SK-MEL-5 (cell line): Measurements from ENCODE around the gene STOM. TPM values are rescaled to one million over a fixed set of nuclear protein-coding genes. Genes with fewer than 3 reads are reported as not detected.
"Not testable (repeated sequence)": the region's sequence is repeated elsewhere in the genome, so short reads cannot be mapped to it uniquely, and the experiment has no call there.

ENCODE experiments used
- DNase-seq: peaks from one replicate; pipeline ENCODE4 v3.0.0-alpha.2; 2016; ENCODE audit warnings: low read depth, low spot score
- in situ Hi-C: cut with HindIII; loops from 2 replicates; pipeline ENCODE4 v1.10.0; 2016; ENCODE audit warnings: low sequenced_read_pairs, high pct_unique_total_duplicates, low pct_unique_long_range_greater_than_20kb
- polyA plus RNA-seq, 2 experiments: library from polyadenylated mRNA; depleted of rRNA; stranded (reverse); fragments of >200 nt; gene quantifications; 2 replicates each; pipeline ENCODE4 v1.2.3, GENCODE V29; 2015
- total RNA-seq: library from RNA; depleted of rRNA; stranded (reverse); fragments of >200 nt; shearing (Covaris generic); gene quantifications from 2 replicates; pipeline ENCODE4 v1.2.3, GENCODE V29; 2014; rRNA removed

Gene STOM
- 516 and 517 TPM in 2 replicates for total RNA-seq
- 496 and 617 TPM in 2 replicates for polyA plus RNA-seq (2015; cell fraction: cytosol; rRNA removed)
- 83.0 and 83.9 TPM in 2 replicates for polyA plus RNA-seq (2015; cell fraction: nucleus; rRNA removed)

GRCh38 chr9:121369595-121370265 is at the start of gene STOM:
Gene STOM (minus strand): TSS chr9:121370250. CDS start chr9:121370187, 63 bp downstream.
- DNase-seq: peak; percentile 70
- in situ Hi-C loops: no loop called here

GRCh38 chr9:121411993-121412392 is 41.9 kb upstream of the STOM start:
- no peak for DNase-seq
- in situ Hi-C loops: no loop called here

- DNase-seq: no peak
- in situ Hi-C loops: no loop called here
These were observed 35.8 kb upstream of the STOM start for GRCh38 chr9:121405899-121406298.

DNA sequence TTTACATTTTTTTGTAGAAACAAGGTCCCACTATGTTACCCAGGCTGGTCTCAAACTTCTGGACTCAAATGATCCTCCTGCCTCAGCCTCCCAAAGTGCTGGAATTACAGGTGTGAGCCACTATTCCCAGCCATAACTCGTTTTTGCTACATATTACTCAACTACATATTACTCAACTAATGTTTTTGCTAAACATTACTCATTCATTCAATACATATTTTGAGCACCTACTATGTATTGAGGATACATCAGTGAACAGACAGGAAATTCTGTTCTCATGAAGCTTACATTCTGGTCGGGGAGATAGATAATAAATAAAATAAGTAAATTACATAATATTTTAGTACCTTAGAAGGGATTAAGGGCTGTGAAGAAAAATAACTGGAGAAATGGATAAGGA is 34.9 kb upstream of the STOM start:
- in situ Hi-C loops: no loop called here
- DNase-seq: no peak

DNA sequence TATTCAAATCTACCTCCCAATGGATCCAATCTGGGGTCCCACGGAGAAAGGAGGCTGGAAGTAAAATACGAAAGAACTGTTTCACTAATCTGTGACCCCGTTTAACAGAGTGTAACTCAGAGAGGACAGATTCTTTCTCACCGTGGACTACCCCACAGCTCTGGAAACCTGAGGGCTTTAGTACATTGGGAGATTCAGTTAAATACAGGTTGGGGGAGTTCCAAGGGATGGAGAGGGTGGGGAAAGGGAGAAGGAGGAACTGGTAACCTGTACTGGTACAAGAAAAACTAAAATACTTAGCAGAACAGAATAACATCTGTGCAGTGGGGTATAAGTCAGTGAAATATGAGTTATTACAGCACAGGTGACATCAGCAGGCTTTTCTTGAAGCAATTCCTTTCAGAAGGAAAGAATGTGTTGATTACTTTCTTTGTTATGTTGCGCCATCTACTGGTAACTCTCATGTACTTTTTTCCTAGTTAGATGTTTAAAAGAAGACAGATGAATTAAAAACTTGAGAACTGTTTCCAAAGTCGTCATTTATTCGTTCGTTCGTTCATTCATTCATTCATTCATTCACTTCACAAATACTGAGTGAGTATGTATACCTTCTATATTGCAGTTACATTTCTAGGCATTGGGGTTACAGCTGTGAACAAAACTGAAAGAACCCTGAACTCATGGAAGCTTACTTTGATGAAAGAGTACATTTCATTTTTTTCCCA is 30.0 kb upstream of the STOM start:
- in situ Hi-C loops: no loop called here
- DNase-seq: peak; percentile 83

- DNase-seq: no peak
- in situ Hi-C loops: no loop called here
These were observed 29.3 kb upstream of the STOM start for GRCh38 chr9:121399126-121399882.

GRCh38 chr9:121398374-121398773 is 28.3 kb upstream of the STOM start:
- DNase-seq: no peak
- in situ Hi-C loops: no loop called here

DNA sequence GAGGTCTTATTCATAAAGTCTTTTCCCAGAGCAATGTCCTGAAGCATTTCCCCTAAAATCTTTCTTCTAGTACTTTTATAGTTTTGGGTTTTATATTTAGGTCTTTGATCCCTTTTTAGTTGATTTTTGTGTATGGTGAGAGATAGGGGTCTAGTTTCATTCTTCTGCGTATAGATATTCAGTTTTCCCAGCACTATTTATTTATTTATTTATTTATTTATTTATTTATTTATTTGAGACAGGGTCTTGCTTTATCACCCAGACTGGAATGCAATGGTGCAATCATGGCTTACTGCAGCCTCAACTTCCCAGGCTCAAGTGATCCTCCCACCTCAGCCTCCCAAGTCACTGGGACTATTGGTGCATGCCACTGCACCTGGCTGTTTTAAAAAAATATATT is 27.2 kb upstream of the STOM start:
- DNase-seq, in situ Hi-C loops: not testable (repeated sequence)

DNA sequence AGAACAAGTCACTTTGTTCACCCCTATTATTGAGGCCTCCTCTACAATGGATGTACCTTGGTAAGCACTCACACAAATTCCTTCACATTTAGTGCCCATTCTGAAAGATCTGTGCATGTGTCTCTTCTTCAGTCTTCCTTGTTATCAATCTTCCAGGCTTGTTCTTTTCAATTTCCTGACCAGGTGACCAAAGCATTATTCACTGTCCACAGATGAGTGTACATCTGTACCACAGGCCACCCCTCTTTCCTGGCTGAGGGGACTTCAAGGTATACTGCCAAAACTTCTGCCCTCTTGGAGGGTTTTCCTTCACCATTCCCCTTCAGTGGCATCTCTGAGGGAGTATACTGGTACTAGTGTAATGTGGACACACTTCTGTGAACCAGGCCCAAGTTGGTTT is 25.5 kb upstream of the STOM start:
- DNase-seq: no peak

DNA sequence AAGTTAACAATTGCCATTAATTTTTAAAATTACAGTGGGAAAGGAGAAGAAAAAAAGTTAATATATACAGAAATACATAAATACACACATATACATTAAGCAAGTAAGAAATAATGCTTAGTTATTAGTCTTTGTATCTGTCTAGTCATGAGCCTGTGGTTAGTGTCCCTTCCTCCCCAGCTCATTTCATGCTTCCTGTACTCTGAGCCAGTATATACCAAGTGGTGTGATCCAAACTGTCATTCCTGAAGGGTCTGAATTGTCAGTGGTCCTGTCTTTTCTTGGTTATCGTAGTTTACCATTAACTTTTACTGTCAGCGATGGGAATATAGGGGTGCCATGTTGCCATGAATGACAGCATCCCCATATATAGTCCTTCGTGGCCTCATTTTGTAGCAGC is 24.2 kb upstream of the STOM start:
- DNase-seq: no peak
- in situ Hi-C loops: no loop called here

More for the DNA sequence above, 25.5 kb upstream of the STOM start:
- in situ Hi-C loops: no loop called here

DNA sequence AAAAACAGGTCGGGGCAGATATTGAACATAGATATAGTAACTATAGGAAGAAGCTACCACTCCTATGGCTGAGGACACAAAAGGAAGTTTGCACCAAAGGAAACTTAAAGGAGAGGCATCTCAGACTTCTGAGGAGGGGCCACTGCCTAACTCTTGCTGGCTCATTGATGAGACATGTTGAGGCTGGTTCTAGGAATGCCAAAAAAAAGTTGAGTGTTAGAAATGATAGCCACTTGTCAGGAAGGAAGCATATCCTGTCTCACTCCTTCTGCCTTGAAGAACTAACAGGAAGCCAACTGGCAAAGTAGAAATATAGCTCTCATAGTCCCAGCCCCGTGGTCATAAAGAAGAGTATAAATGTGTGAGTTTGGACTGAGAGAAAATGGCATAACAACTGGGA is 23.3 kb upstream of the STOM start:
- in situ Hi-C loops: no loop called here
- DNase-seq: no peak

- in situ Hi-C loops: no loop called here
- no peak for DNase-seq
These were observed 20.3 kb upstream of the STOM start for GRCh38 chr9:121390372-121390771.

DNA sequence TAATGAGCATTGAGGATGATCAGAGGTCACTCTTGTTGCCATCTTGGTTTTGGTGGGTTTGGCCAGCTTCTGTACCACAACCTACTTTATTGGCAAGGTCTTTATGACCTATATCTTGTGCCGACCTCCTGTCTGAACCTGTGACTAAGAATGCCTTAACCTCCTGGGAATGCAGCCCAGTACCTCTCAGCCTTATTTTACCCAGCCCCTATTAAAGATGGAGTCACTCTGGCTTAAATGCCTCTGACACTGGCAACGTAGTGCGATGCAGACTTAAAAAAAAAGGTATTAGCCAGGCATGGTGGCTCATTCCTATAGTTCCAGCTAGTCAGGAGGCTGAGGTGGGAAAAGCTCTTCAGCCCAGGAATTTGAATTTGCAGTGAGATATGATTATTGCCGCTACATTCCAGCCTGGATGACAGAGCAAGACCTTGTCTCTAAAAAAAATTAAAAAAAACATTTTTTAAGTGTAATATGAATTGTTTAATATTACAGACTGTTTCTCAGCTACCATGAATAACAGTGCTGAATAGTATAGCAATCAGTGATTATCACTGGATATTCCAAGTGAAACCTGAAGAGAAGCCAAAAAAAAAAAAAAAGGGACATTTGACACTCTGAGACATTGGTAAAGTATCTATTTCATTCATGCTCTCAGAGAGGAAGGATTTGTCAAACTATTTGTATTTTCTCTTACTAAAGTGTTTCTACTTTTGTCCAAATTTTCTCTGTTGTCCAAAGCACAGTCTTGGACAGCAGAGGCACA is 18.3 kb upstream of the STOM start:
- in situ Hi-C loops: no loop called here
- DNase-seq: no peak

- DNase-seq: no peak
- in situ Hi-C loops: no loop called here
These were observed 16.6 kb upstream of the STOM start for GRCh38 chr9:121386442-121387175.

GRCh38 chr9:121383715-121384114 is 13.7 kb upstream of the STOM start:
- in situ Hi-C loops: no loop called here
- no peak for DNase-seq

DNA sequence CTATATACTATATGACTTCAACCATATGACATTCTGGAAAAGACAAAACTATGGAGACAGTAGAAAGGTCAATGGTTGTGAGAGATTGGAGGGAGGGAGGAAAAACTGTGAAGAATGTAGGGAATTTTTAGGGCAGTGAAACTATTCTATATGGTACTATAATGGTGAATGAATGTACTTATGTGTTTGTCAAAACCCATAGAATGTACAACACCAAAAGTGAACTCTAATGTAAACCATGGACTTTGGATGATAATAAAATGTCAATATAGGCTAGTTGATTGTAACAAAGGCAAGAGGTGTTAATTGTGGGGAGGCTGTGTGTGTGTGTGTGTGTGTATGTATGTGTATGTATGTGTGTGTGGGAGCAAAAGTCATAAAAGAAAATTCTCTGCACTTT is 10.8 kb upstream of the STOM start:
- in situ Hi-C loops: no loop called here
- DNase-seq: no peak

DNA sequence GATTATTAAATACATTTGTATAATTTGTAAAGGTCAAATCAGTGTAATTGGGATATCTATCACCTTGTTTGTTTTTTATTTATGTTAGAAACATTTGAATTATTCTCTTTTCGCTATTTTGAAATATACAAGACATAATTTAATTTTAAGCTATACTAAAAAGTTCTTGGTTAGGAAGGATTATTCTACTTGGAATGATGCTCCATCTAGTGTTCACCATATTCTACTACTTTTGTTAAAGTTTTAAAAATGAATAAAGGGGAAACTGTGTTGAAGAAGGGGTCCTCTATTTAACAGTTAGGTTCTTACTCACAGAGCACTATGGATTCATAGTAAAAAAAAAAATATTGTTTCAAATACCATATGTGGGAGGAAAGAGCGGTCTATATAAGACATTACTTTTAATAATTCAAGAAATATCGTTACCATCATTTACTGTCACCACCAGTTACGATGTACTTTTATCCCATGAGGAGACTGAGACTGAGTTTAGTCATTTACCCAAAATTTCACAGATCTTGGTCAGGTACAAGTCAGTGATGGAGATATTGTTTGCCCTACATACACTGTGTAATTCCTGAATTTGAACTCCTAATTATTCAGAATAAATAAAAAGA is 6.3 kb upstream of the STOM start:
- in situ Hi-C loops: no loop called here
- DNase-seq: peak; percentile 36
